Kidney (tissue), 14 donors: ENCODE measurements around the gene BMERB1. TPM values are rescaled to one million over a fixed set of nuclear protein-coding genes. Genes with fewer than 3 reads are reported as not detected.

ENCODE experiments used
- DNase-seq, 5 donors: peaks; one replicate each; pipeline ENCODE4 v3.0.0-alpha.2; 2013 to 2020
- FAIRE-seq: peaks from 2 replicates; lab custom pipeline; 2012; peaks lifted over from hg19 to GRCh38; lab: Jason Lieb, UNC
- H3K27ac ChIP-seq, 2 donors: one replicate each; pipeline ENCODE4 v1.7.0; 2013; ENCODE audit warnings: low read depth in 2 of 2, low read length in 2 of 2, inconsistent platforms in 1 of 2
- H3K27me3 ChIP-seq: one replicate; pipeline ENCODE4 v1.7.1; 2013; ENCODE audit warnings: low read length, inconsistent platforms; ENCODE audit not compliant: control insufficient read depth, insufficient read depth
- H3K36me3 ChIP-seq, 3 donors: one replicate each; pipeline versions ENCODE4 v1.7.0 to v1.7.1; 2013; ENCODE audit warnings: low read length in 3 of 3, control low read depth in 1 of 3, inconsistent platforms in 1 of 3; ENCODE audit not compliant: insufficient read depth in 3 of 3, control insufficient read depth in 2 of 3
- H3K4me1 ChIP-seq, 3 donors: one replicate each; pipeline versions ENCODE4 v1.7.0 to v1.7.1; 2013; ENCODE audit warnings: low read length in 3 of 3, inconsistent platforms in 1 of 3, low read depth in 1 of 3; ENCODE audit not compliant: control insufficient read depth in 2 of 3, insufficient read depth in 2 of 3
- H3K4me3 ChIP-seq, 3 donors: one replicate each; pipeline versions ENCODE4 v1.7.0 to v1.8.1; 2013; ENCODE audit warnings: low read length in 3 of 3, control low read depth in 1 of 3, inconsistent platforms in 1 of 3
- H3K9ac ChIP-seq, 3 donors: one replicate each; pipeline versions ENCODE4 v1.7.0 to v1.7.1; 2013; ENCODE audit warnings: low read length in 3 of 3, control low read depth in 1 of 3, inconsistent platforms in 1 of 3
- H3K9me3 ChIP-seq, 3 donors: one replicate each; pipeline versions ENCODE4 v1.7.0 to v1.7.1; 2013; ENCODE audit warnings: low read length in 3 of 3, control low read depth in 1 of 3, inconsistent platforms in 1 of 3; ENCODE audit not compliant: control insufficient read depth in 2 of 3, insufficient read depth in 1 of 3
- CTCF ChIP-seq: IDR thresholded peaks from 3 replicates; pipeline ENCODE4 v1.5.1; 2012; ENCODE audit warnings: mild to moderate bottlenecking, moderate library complexity, borderline replicate concordance; ENCODE audit not compliant: insufficient read depth; ENCODE audit errors: extremely low read depth
- intact Hi-C: fragments of 100-400 bp; cut with DNase I; formaldehyde crosslinking; loops from one replicate; pipeline ENCODE4 v1.11.1; 2022
- polyA plus RNA-seq: library from polyadenylated mRNA; stranded (reverse); fragments of 350-450 nt; fragmentation: Illumina TruSeq; extraction: RNeasy Lipid Tissue Mini Kit (QIAGEN cat#74804); gene quantifications from one replicate; pipeline ENCODE4 v1.2.3, GENCODE V29; 2014; ENCODE audit warnings: low read depth, low replicate concordance; ENCODE audit not compliant: insufficient read depth
- total RNA-seq: library from RNA; stranded (reverse); fragmentation: NEBNext Ultra II Directional; extraction: Animal tissue kit (Norgen Biotek cat#: 25700); gene quantifications from one replicate; pipeline ENCODE4 v1.2.1, GENCODE V29; 2021
- donor health status: control.
- donor health status: control.
- donor health status: control.
- donor health status: control.
- donor health status: control.
- donor health status: DM: yes; HTN: yes; CAD: no.
- donor health status: Normal renal cell carcinoma (clear cell type).

Gene BMERB1
- total and polyA plus RNA-seq, 2 donors from 2014 or later = 33.4 to 48.8 TPM

- no peak overlapping the region for H3K9ac ChIP-seq
- peaks cover 0 to 5% (median 4%) of the 10 kb centered on the region in 3 donors for H3K4me1 ChIP-seq
- FAIRE-seq (no peak), DNase-seq (no peak)
- H3K36me3 ChIP-seq = no peaks in the 10 kb centered on the region
- H3K27ac ChIP-seq = no peak overlapping the region
- no peak overlapping the region for H3K4me3 ChIP-seq
- H3K27me3 ChIP-seq = no peaks in the 10 kb centered on the region
- H3K9me3 ChIP-seq = no peaks in the 10 kb centered on the region
- intact Hi-C loops = no loop called here
- TF ChIP-seq CTCF = no peak
These were observed 78.8 kb downstream of the BMERB1 start for GRCh38 chr16:15513156-15513555.

GRCh38 chr16:15515992-15516391 is 81.6 kb downstream of the BMERB1 start:
- DNase-seq (no peak), FAIRE-seq (no peak)
- intact Hi-C loops = no loop called here
- Histone ChIP-seq H3K36me3 (no peaks in the 10 kb centered on the region), H3K4me1 (peaks cover 0 to 11% (median 4%) of the 10 kb centered on the region in 3 donors), H3K27me3 (no peaks in the 10 kb centered on the region), H3K9ac (no peak overlapping the region), H3K27ac (no peak overlapping the region), H3K9me3 (no peaks in the 10 kb centered on the region), H3K4me3 (no peak overlapping the region)
- TF ChIP-seq CTCF = no peak

DNA sequence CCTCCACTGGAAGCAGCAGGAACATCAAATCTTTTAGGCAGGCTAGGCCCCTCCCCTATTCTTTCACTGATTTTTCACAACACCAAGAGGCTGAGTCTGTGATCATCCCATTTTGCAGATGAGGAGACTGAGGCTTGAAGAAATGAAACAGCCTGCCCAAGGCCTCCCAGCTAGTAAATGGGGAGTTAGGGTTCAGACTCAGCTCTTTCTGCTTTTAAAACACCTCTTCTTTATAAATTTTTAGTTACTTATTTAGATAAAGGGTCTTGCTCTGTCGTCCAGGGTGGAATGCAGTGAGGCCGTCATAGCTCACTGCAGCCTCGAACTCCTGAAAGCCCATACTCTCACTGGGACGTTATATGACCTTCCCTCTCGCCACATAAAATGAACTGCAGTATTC is 82.2 kb downstream of the BMERB1 start:
- Histone ChIP-seq H3K4me1 (peaks cover 0 to 11% (median 4%) of the 10 kb centered on the region in 3 donors), H3K4me3 (no peak overlapping the region), H3K36me3 (no peaks in the 10 kb centered on the region), H3K27ac (no peak overlapping the region), H3K9me3 (no peaks in the 10 kb centered on the region), H3K9ac (no peak overlapping the region), H3K27me3 (no peaks in the 10 kb centered on the region)
- FAIRE-seq (no peak), DNase-seq (no peak)
- intact Hi-C loops = no loop called here
- TF ChIP-seq CTCF = no peak
